Endometrial microvascular endothelial cells (primary cell): ENCODE results near the gene GDF3. TPM values are rescaled to one million over a fixed set of nuclear protein-coding genes. Genes with fewer than 3 reads are reported as not detected.
"Not testable (repeated sequence)": the region's sequence is repeated elsewhere in the genome, so short reads cannot be mapped to it uniquely, and the experiment has no call there.

Experiments
- in situ Hi-C: cut with HindIII; loops from 2 replicates; pipeline ENCODE4 v1.10.0; 2017; ENCODE audit warnings: low sequenced_read_pairs, low pct_unique_long_range_greater_than_20kb; ENCODE audit errors: inconsistent ontology term
- total RNA-seq: library from RNA; depleted of rRNA; stranded (reverse); fragments of >200 nt; gene quantifications from one replicate; pipeline ENCODE4 v1.2.3, GENCODE V29; 2015; ENCODE audit errors: inconsistent ontology term

GDF3 gene
- not detected for total RNA-seq

- in situ Hi-C loops: no loop called here
Measured at GRCh38 chr12:7695566-7696197, at the start of gene GDF3. GDF3 (minus strand) TSS chr12:7695775; CDS start chr12:7695728, 47 bp downstream.

GRCh38 chr12:7732993-7733392, 37.4 kb upstream of the GDF3 start:
- in situ Hi-C loops: no loop called here

GRCh38 chr12:7731486-7731885, 35.9 kb upstream of the GDF3 start:
- in situ Hi-C loops: no loop called here

- in situ Hi-C loops: not testable (repeated sequence)
Measured at GRCh38 chr12:7730984-7731383, 35.4 kb upstream of the GDF3 start.

- in situ Hi-C loops: no loop called here
Measured at GRCh38 chr12:7729746-7730145, 34.2 kb upstream of the GDF3 start.

GRCh38 chr12:7723926-7724325, 28.4 kb upstream of the GDF3 start:
- in situ Hi-C loops: no loop called here

- in situ Hi-C loops: no loop called here
Measured at GRCh38 chr12:7719946-7720730, 24.6 kb upstream of the GDF3 start.

GRCh38 chr12:7716381-7716780, 20.8 kb upstream of the GDF3 start:
- in situ Hi-C loops: no loop called here

GRCh38 chr12:7712841-7713442, 17.4 kb upstream of the GDF3 start:
- in situ Hi-C loops: no loop called here

- in situ Hi-C loops: no loop called here
Measured at GRCh38 chr12:7711133-7711532, 15.6 kb upstream of the GDF3 start, which contains the start of gene DPPA3. DPPA3 (plus strand) TSS chr12:7711433; CDS start chr12:7711571, 138 bp downstream.

GRCh38 chr12:7709969-7710675, 14.5 kb upstream of the GDF3 start:
- in situ Hi-C loops: no loop called here

- in situ Hi-C loops: no loop called here
Measured at GRCh38 chr12:7705846-7706245, 10.3 kb upstream of the GDF3 start.

- in situ Hi-C loops: no loop called here
Measured at GRCh38 chr12:7695237-7695560, 376 bp downstream of the GDF3 start.

- in situ Hi-C loops: no loop called here
Measured at GRCh38 chr12:7694556-7695236, 879 bp downstream of the GDF3 start.

- in situ Hi-C loops: no loop called here
Measured at GRCh38 chr12:7693793-7694192, 1.8 kb downstream of the GDF3 start.

- in situ Hi-C loops: no loop called here
Measured at GRCh38 chr12:7681535-7681934, 14.0 kb downstream of the GDF3 start.

GRCh38 chr12:7679251-7680045, 16.1 kb downstream of the GDF3 start:
- in situ Hi-C loops: no loop called here

GRCh38 chr12:7678744-7679143, 16.8 kb downstream of the GDF3 start:
- in situ Hi-C loops: no loop called here
